Iris pigment epithelial cell (primary cell): ENCODE measurements around the gene IBSP.

Experiments used
- DNase-seq: peaks from one replicate; pipeline ENCODE4 v3.0.0-alpha.2; 2011; ENCODE audit warnings: low read depth

The IBSP gene

GRCh38 chr4:87799301-87800113 lies at the start of gene IBSP:
Gene IBSP, plus strand, starts transcription at chr4:87799554. Its CDS starts 2,808 bp downstream, at chr4:87802362.
- no peak for DNase-seq

GRCh38 chr4:87749883-87750282 lies 49.5 kb upstream of the IBSP start:
- no peak for DNase-seq

GRCh38 chr4:87758270-87758669 lies 41.1 kb upstream of the IBSP start:
- DNase-seq: peak; percentile 11

GRCh38 chr4:87762311-87762710 lies 37.0 kb upstream of the IBSP start:
- no peak for DNase-seq

GRCh38 chr4:87781569-87781968 lies 17.8 kb upstream of the IBSP start:
- no peak for DNase-seq

- peak; percentile 13 for DNase-seq
Observed at GRCh38 chr4:87783781-87784180, 15.6 kb upstream of the IBSP start.

GRCh38 chr4:87785731-87786509 lies 13.4 kb upstream of the IBSP start:
- no peak for DNase-seq

- DNase-seq: peak; percentile 4
Observed at GRCh38 chr4:87802858-87803257, 3.5 kb downstream of the IBSP start.

- no peak for DNase-seq
Observed at GRCh38 chr4:87803421-87803820, 4.1 kb downstream of the IBSP start.

- DNase-seq: no peak
Observed at GRCh38 chr4:87804871-87805270, 5.5 kb downstream of the IBSP start.

GRCh38 chr4:87805971-87806370 lies 6.6 kb downstream of the IBSP start:
- peak; percentile 78 for DNase-seq

GRCh38 chr4:87806520-87806919 lies 7.2 kb downstream of the IBSP start:
- DNase-seq: peak; percentile 83

GRCh38 chr4:87807402-87807801 lies 8.0 kb downstream of the IBSP start:
- DNase-seq: peak; percentile 67

- peak; percentile 28 for DNase-seq
Observed at GRCh38 chr4:87811977-87812376, 12.6 kb downstream of the IBSP start.

GRCh38 chr4:87819281-87819919 lies 20.0 kb downstream of the IBSP start:
- peak; percentile 93 for DNase-seq

GRCh38 chr4:87823200-87823599 lies 23.8 kb downstream of the IBSP start:
- no peak for DNase-seq

GRCh38 chr4:87823724-87824123 lies 24.4 kb downstream of the IBSP start:
- no peak for DNase-seq

- peak; percentile 12 for DNase-seq
Observed at GRCh38 chr4:87824352-87824751, 25.0 kb downstream of the IBSP start.

GRCh38 chr4:87832669-87833068 lies 33.3 kb downstream of the IBSP start, which contains the start of gene MEPE:
Gene MEPE, plus strand, starts transcription at chr4:87832969. Its CDS starts 1,746 bp downstream, at chr4:87834715.
- no peak for DNase-seq

GRCh38 chr4:87834401-87834800 lies 35.0 kb downstream of the IBSP start:
- DNase-seq: no peak

- no peak for DNase-seq
Observed at GRCh38 chr4:87835197-87835596, 35.8 kb downstream of the IBSP start.

- DNase-seq: no peak
Observed at GRCh38 chr4:87835743-87836142, 36.4 kb downstream of the IBSP start.

- peak; percentile 25 for DNase-seq
Observed at GRCh38 chr4:87838205-87838604, 38.9 kb downstream of the IBSP start.
